HEK293 (cell line): ENCODE data around the gene CD300E.

Experiments used
- CTCF ChIP-seq: fragments of 450-650 bp; formaldehyde crosslinking; IDR thresholded peaks from 2 replicates; pipeline ENCODE4 v1.5.1; 2016; ENCODE audit warnings: missing biosample characterization, missing genetic modification characterization
- KLF10 ChIP-seq: fragments of 450-650 bp; IDR thresholded peaks from 2 replicates; pipeline ENCODE4 v1.5.1; 2018; ENCODE audit warnings: missing biosample characterization, mild to moderate bottlenecking, missing genetic modification characterization
- PATZ1 ChIP-seq: fragments of 450-650 bp; formaldehyde crosslinking; IDR thresholded peaks from 2 replicates; pipeline ENCODE4 v1.5.1; 2016; ENCODE audit warnings: missing biosample characterization, missing genetic modification characterization
- PBX3 ChIP-seq: sonication (generic); formaldehyde crosslinking; IDR thresholded peaks from 2 replicates; pipeline ENCODE4 v1.8.1; 2022; ENCODE audit warnings: mild to moderate bottlenecking, moderate library complexity, missing genetic modification reagents
- TCF7L2 ChIP-seq: IDR thresholded peaks from 2 replicates; pipeline ENCODE4 v1.6.1; 2011; ENCODE audit warnings: low read depth, mild to moderate bottlenecking, inconsistent platforms, low read length, moderate library complexity, borderline replicate concordance
- ZNF146 ChIP-seq: fragments of 450-650 bp; formaldehyde crosslinking; IDR thresholded peaks from 2 replicates; pipeline ENCODE4 v1.5.1; 2016; ENCODE audit warnings: missing biosample characterization, missing genetic modification characterization
- ZNF596 ChIP-seq: fragments of 450-650 bp; IDR thresholded peaks from 2 replicates; pipeline ENCODE4 v1.5.0; 2018; ENCODE audit warnings: missing biosample characterization, mild to moderate bottlenecking, missing genetic modification characterization, moderate library complexity
- ZNF830 ChIP-seq: fragments of 450-650 bp; IDR thresholded peaks from 2 replicates; pipeline ENCODE4 v1.5.0; 2018; ENCODE audit warnings: missing biosample characterization, missing genetic modification characterization, low read depth, mild to moderate bottlenecking, moderate library complexity
- ZSCAN18 ChIP-seq: fragments of 450-650 bp; formaldehyde crosslinking; IDR thresholded peaks from 2 replicates; pipeline ENCODE4 v1.5.1; 2016; ENCODE audit warnings: missing biosample characterization, missing genetic modification characterization

- TF ChIP-seq ZNF146 (tag by site-specific recombination) = no peak
- TF ChIP-seq CTCF (tag by site-specific recombination) = no peak
- no peak for TF ChIP-seq ZNF596 (tag by site-specific recombination)
- no peak for TF ChIP-seq TCF7L2
- TF ChIP-seq PATZ1 = no peak
- TF ChIP-seq ZNF830 (tag by site-specific recombination) = no peak
- no peak for TF ChIP-seq ZSCAN18 (tag by site-specific recombination)
- no peak for TF ChIP-seq PBX3 (CRISPR knock-in tag)
- TF ChIP-seq KLF10 (tag by site-specific recombination) = no peak
These were observed 36.4 kb upstream of the CD300E start for GRCh38 chr17:74659889-74660288.
